ENCODE data around the gene OLFML2A.

The OLFML2A gene

GRCh38 chr9:124858330-124859046, 81.6 kb downstream of the OLFML2A start:
- in situ Hi-C loops (cut with MboI; ENCODE audit: low pct_unique_long_range_greater_than_20kb, low sequenced_read_pairs) = loop anchor here (5.0 to 25.0 kb wide), 2 partner anchors 86 to 529 kb away; partner anchors contain the start of gene NR6A1

DNA sequence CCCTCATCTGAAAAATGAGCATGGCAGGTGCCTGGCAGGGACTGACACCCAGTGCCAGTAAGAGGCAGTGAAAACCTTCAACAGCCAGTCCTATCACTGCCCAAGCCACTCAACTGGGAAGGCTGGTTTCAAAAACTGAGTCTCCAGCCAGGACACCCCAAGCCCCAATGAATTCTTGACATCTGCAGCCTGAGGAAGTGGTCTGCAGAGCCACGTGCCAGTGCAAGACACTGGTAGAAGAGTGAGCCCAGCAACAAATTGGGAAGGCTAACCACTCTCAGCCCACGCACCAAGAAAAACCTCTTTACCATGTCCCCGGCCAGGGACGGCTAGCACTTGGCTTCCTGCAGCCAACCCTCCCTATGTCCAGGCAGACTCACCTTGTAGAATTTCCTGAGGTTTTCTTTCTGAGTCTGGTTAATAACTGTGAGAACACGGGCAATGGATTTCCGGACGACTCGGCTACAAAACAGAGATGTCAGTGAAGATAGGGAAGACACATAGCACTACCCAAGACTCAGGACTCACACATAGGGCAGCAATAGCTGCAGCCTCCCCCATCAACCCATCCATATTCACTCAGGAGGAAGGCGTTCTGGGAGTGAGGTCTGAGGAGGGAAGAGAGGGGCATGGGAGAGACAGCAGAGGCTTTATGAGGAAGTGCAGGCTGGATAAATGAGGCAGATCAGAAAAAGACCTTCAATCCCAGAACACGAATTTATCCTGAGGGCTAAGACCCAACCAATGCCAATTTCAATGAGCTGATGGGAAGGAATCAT, 83.1 kb downstream of the OLFML2A start:
- peak; percentile 27 for DNase-seq
- in situ Hi-C loops (cut with MboI; ENCODE audit: low pct_unique_long_range_greater_than_20kb, low sequenced_read_pairs) = loop anchor here (5.0 to 25.0 kb wide), 2 partner anchors 88 to 527 kb away; partner anchors contain the start of gene NR6A1

More at GRCh38 chr9:124858330-124859046, 81.6 kb downstream of the OLFML2A start:
- DNase-seq = no peak

- DNase-seq = no peak
- in situ Hi-C loops (cut with MboI; ENCODE audit: low pct_unique_long_range_greater_than_20kb, low sequenced_read_pairs) = loop anchor here (25.0 kb wide), 1 partner anchor 527 kb away; no protein-coding TSS in a partner anchor
These were observed 83.8 kb downstream of the OLFML2A start for GRCh38 chr9:124860582-124861341.

- in situ Hi-C loops (cut with MboI; ENCODE audit: low pct_unique_long_range_greater_than_20kb, low sequenced_read_pairs) = loop anchor here (25.0 kb wide), 1 partner anchor 526 kb away; no protein-coding TSS in a partner anchor
- DNase-seq = peak; percentile 94
These were observed 84.7 kb downstream of the OLFML2A start, which contains the start of the genes ARPC5L and RPL35 for GRCh38 chr9:124861342-124862229. Gene ARPC5L (plus strand): TSS chr9:124862130. CDS start chr9:124869291, 7,161 bp downstream. Gene RPL35 (minus strand): TSS chr9:124861957. CDS start chr9:124861912, 45 bp downstream.

- in situ Hi-C loops (cut with MboI; ENCODE audit: low pct_unique_long_range_greater_than_20kb, low sequenced_read_pairs) = loop anchor here (25.0 kb wide), 1 partner anchor 524 kb away; no protein-coding TSS in a partner anchor
- no peak for DNase-seq
These were observed 86.5 kb downstream of the OLFML2A start for GRCh38 chr9:124863371-124863871.
